Uterus (tissue), 2 donors: ENCODE measurements around the gene TNFAIP2.

Experiments
- POLR2A ChIP-seq, 2 donors: fragments of 450-650 bp; IDR thresholded peaks; one replicate each; pipeline ENCODE4 v1.6.1; 2016; ENCODE audit warnings: antibody characterized with exemption in 2 of 2, mild to moderate bottlenecking in 1 of 2, moderate library complexity in 1 of 2
- TF ChIP-seq, protein P1 (sequence below), 4 experiments: fragments of 200-600 bp in 2 of 4; fragments of 450-650 bp in 2 of 4; sonication (generic) in 2 of 4; IDR thresholded peaks; one replicate each; pipeline ENCODE4 v1.5.1; 2016 to 2019; ENCODE audit warnings: antibody characterized with exemption in 4 of 4, mild to moderate bottlenecking in 2 of 4, moderate library complexity in 1 of 4

- TF ChIP-seq, protein P1, sequence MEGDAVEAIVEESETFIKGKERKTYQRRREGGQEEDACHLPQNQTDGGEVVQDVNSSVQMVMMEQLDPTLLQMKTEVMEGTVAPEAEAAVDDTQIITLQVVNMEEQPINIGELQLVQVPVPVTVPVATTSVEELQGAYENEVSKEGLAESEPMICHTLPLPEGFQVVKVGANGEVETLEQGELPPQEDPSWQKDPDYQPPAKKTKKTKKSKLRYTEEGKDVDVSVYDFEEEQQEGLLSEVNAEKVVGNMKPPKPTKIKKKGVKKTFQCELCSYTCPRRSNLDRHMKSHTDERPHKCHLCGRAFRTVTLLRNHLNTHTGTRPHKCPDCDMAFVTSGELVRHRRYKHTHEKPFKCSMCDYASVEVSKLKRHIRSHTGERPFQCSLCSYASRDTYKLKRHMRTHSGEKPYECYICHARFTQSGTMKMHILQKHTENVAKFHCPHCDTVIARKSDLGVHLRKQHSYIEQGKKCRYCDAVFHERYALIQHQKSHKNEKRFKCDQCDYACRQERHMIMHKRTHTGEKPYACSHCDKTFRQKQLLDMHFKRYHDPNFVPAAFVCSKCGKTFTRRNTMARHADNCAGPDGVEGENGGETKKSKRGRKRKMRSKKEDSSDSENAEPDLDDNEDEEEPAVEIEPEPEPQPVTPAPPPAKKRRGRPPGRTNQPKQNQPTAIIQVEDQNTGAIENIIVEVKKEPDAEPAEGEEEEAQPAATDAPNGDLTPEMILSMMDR (IDR thresholded peaks at IDR 0.05), result no peak
- TF ChIP-seq POLR2A (IDR thresholded peaks at IDR 0.05), result no peak
Observed at GRCh38 chr14:103113303-103113702, 10.0 kb upstream of the TNFAIP2 start.
